SK-N-SH (cell line): ENCODE results near the gene NISCH.

Experiments
- CTCF ChIP-seq: fragments of 200-600 bp; sonication (generic); IDR thresholded peaks from 2 replicates; pipeline ENCODE4 v1.6.1; 2017; ENCODE audit warnings: antibody characterized with exemption, mild to moderate bottlenecking, moderate library complexity
- FOXM1 ChIP-seq: IDR thresholded peaks from 2 replicates; pipeline ENCODE4 v1.4.0; 2012; ENCODE audit warnings: low read depth, mild to moderate bottlenecking
- YY1 ChIP-seq: IDR thresholded peaks from 2 replicates; pipeline ENCODE4 v1.4.0; 2012; ENCODE audit warnings: low read depth, mild to moderate bottlenecking

GRCh38 chr3:52458770-52459545 lies 3.6 kb downstream of the NISCH start:
- no peak for TF ChIP-seq CTCF
- TF ChIP-seq FOXM1: no peak
- no peak for TF ChIP-seq YY1
